GM12865 (cell line): ENCODE data around the gene CHAF1B.
"Not testable (repeated sequence)": the region's sequence is repeated elsewhere in the genome, so short reads cannot be mapped to it uniquely, and the experiment has no call there.

Experiments used
- DNase-seq: peaks from one replicate; pipeline ENCODE4 v3.0.0; 2010; ENCODE audit warnings: low read depth
- H3K4me3 ChIP-seq: 2 replicates; pipeline ENCODE4 v1.5.1; 2011; ENCODE audit warnings: mild to moderate bottlenecking, low read depth, low read length, control low read depth
- TF ChIP-seq, protein P1 (sequence below): IDR thresholded peaks from 2 replicates; pipeline ENCODE4 v1.5.1; 2011; ENCODE audit warnings: low read length, control low read depth, low read depth, inconsistent platforms; ENCODE audit not compliant: insufficient read depth; ENCODE audit errors: missing control alignments

CHAF1B gene

DNA sequence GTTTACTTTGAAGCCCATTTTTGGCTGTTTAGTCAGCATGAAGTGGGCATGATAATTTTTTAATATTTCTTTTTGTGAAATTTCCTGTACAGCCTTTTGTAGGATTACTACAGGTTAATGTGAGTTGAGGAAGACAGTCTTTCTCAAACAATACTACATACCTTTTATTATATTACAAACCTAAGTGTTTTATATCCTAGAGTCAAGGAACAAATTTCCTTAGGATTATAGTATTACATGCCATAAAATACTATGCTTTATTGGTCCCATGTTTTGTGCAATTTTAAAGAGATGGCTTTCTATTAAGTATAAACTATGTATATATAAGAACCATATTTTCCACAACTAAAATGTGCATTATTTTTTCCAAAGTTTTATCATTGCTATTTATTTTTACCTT, 9.2 kb upstream of the CHAF1B start:
- TF ChIP-seq, protein P1, sequence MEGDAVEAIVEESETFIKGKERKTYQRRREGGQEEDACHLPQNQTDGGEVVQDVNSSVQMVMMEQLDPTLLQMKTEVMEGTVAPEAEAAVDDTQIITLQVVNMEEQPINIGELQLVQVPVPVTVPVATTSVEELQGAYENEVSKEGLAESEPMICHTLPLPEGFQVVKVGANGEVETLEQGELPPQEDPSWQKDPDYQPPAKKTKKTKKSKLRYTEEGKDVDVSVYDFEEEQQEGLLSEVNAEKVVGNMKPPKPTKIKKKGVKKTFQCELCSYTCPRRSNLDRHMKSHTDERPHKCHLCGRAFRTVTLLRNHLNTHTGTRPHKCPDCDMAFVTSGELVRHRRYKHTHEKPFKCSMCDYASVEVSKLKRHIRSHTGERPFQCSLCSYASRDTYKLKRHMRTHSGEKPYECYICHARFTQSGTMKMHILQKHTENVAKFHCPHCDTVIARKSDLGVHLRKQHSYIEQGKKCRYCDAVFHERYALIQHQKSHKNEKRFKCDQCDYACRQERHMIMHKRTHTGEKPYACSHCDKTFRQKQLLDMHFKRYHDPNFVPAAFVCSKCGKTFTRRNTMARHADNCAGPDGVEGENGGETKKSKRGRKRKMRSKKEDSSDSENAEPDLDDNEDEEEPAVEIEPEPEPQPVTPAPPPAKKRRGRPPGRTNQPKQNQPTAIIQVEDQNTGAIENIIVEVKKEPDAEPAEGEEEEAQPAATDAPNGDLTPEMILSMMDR, result no peak
- no peak overlapping the region for H3K4me3 ChIP-seq
- DNase-seq, result no peak

DNA sequence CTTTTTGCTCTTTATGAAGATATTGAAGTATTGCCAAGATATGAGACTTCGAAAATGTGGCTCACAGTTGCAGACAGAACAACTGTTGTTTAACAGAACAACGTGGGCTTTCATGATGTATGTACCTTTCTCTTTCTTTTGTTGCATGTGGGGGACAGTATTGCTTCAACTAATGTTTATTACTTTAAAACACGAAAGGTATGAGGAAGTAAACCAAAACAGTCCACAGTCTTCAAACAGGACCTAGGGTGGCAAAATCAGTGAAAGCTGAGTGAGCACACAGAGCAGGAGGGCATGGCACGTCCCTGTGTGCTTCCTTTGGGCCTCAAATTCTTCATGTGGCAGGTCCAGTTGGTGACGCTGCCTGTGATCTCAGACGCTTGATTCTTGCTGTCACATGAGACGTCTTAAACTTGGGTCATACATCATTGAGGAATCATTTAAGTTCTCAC, 7.8 kb upstream of the CHAF1B start:
- TF ChIP-seq, protein P1, result no peak
- no peak for DNase-seq
- no peak overlapping the region for H3K4me3 ChIP-seq

GRCh38 chr21:36379251-36379650, 5.9 kb upstream of the CHAF1B start:
- no peak overlapping the region for H3K4me3 ChIP-seq
- DNase-seq, result no peak
- TF ChIP-seq, protein P1, result no peak

GRCh38 chr21:36381841-36382589, 3.2 kb upstream of the CHAF1B start:
- H3K4me3 ChIP-seq, result no peak overlapping the region
- DNase-seq, result no peak
- TF ChIP-seq, protein P1, result no peak

- H3K4me3 ChIP-seq, DNase-seq: not testable (repeated sequence)
Measured at GRCh38 chr21:36382722-36383121, 2.5 kb upstream of the CHAF1B start.

DNA sequence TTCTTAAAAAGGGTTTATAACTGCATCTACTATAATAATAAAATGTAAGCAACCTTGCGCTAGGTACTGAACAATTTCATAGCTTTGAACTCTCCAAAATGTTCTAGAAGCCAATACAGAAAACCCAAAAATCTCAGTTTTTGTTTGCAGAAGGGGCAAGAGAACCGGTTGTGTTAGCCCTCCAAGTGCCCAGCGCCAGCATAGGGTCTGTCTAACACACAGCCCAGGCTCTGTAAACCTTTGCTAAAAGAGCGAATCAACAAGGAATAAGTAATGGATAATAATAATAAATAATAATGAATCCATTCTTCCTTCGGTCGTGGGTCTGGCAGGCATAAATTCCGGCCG, 333 bp upstream of the CHAF1B start:
- H3K4me3 ChIP-seq, result peak overlapping the region; percentile 83
- no peak for DNase-seq
- TF ChIP-seq, protein P1, result no peak

DNA sequence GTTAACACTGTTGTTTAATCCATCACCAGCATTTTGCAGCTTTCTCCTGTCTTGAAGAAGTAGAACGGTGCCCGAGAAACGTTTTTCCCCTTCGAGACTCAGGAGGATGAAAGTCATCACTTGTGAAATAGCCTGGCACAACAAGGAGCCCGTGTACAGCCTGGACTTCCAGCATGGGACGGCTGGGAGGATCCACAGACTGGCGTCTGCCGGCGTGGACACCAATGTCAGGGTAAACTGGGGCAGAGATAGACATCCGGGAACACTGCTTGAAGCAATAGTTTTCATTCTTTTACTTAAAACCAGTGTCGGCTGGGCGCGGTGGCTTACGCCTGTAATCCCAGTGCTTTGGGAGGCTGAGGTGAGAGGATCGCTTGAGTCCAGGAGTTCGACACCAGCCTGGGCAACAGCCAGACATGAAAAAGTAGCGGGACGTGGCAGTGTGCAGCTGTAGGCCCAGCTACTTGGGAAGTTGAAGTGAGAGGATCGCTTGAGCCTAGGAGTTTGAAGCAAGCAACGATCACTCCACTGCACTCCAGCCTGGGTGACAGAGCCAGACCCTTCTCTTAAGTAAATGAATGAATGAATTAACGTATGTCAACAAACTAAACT, 945 bp downstream of the CHAF1B start:
- DNase-seq, result peak; percentile 5
- TF ChIP-seq, protein P1, result no peak

More for the DNA sequence above, 945 bp downstream of the CHAF1B start:
- peak overlapping the region; percentile 83 for H3K4me3 ChIP-seq
